HepG2 (cell line): Measurements from ENCODE around the gene FBXO8. TPM values are rescaled to one million over a fixed set of nuclear protein-coding genes. Genes with fewer than 3 reads are reported as not detected.

ENCODE experiments used
- ATF2 ChIP-seq: sonication (generic); formaldehyde crosslinking; IDR thresholded peaks from 2 replicates; pipeline ENCODE4 v1.4.0; 2020; ENCODE audit warnings: missing genetic modification reagents
- BRD4 ChIP-seq: sonication (generic); formaldehyde crosslinking; IDR thresholded peaks from 2 replicates; pipeline ENCODE4 v1.4.0; 2020; ENCODE audit warnings: missing genetic modification reagents
- DRAP1 ChIP-seq: IDR thresholded peaks from 2 replicates; pipeline ENCODE4 v1.6.1; 2016; ENCODE audit warnings: missing genetic modification reagents, missing compliant biosample characterization
- FOXP1 ChIP-seq, 2 experiments: fragments of 450-650 bp in 1 of 2; IDR thresholded peaks; 2 replicates each; pipeline ENCODE4 v1.6.1; 2017 to 2018; ENCODE audit warnings: antibody characterized with exemption in 1 of 2
- MEF2D ChIP-seq: sonication (generic); formaldehyde crosslinking; IDR thresholded peaks from 2 replicates; pipeline ENCODE4 v1.5.1; 2020; ENCODE audit warnings: mild to moderate bottlenecking, missing genetic modification reagents
- MYPOP ChIP-seq: sonication (generic); formaldehyde crosslinking; IDR thresholded peaks from 2 replicates; pipeline ENCODE4 v1.8.1; 2023; ENCODE audit warnings: mild to moderate bottlenecking, moderate library complexity, missing genetic modification reagents
- ZBTB10 ChIP-seq: sonication (generic); formaldehyde crosslinking; IDR thresholded peaks from 2 replicates; pipeline ENCODE4 v1.4.0; 2020; ENCODE audit warnings: missing genetic modification reagents, borderline replicate concordance
- ZGPAT ChIP-seq: IDR thresholded peaks from 2 replicates; pipeline ENCODE4 v1.6.1; 2016; ENCODE audit warnings: mild to moderate bottlenecking
- ZNF275 ChIP-seq: sonication (generic); formaldehyde crosslinking; IDR thresholded peaks from 2 replicates; pipeline ENCODE4 v1.8.0; 2022; ENCODE audit warnings: missing genetic modification reagents, mild to moderate bottlenecking, inconsistent platforms, borderline replicate concordance
- ZNF414 ChIP-seq: sonication (generic); formaldehyde crosslinking; IDR thresholded peaks from 2 replicates; pipeline ENCODE4 v1.5.0; 2020; ENCODE audit warnings: missing genetic modification reagents
- ZNF574 ChIP-seq: sonication (generic); formaldehyde crosslinking; IDR thresholded peaks from 2 replicates; pipeline ENCODE4 v1.4.0; 2020; ENCODE audit warnings: missing genetic modification reagents
- polyA plus RNA-seq, 8 experiments: library from polyadenylated mRNA; depleted of rRNA in 3 of 8; stranded (reverse) in 7 of 8; unstranded in 1 of 8; fragments of >200 nt; fragmentation: Illumina TruSeq in 4 of 8; extraction: Trizol in 4 of 8; gene quantifications; 2 replicates each; pipeline versions ENCODE4 v1.2.1 to v1.2.3, GENCODE V29; 2011 to 2016; ENCODE audit warnings: low read depth in 4 of 8, missing spikeins in 1 of 8, mixed read lengths in 1 of 8; ENCODE audit not compliant: insufficient read depth in 1 of 8
- total RNA-seq, 5 experiments: library from RNA; depleted of rRNA; stranded (reverse); fragments of >200 nt; fragmentation: Illumina TruSeq; extraction: Trizol; gene quantifications; 2 replicates each; pipeline ENCODE4 v1.2.3, GENCODE V29; 2016; ENCODE audit warnings: low read depth in 1 of 5

The FBXO8 gene
- total and polyA plus RNA-seq, 2 of the 13 experiments (the other 11 are each of a cell fraction or from before 2014, with no cell fraction given) = 11.7 to 15.2 TPM

- peak; percentile 78 for TF ChIP-seq ZGPAT
- TF ChIP-seq MYPOP = peak; percentile 85
- peak; percentile 87; the same call in 1 of the 2 replicates for TF ChIP-seq ZNF275 (CRISPR knock-in tag)
- TF ChIP-seq ZNF574 (CRISPR knock-in tag) = peak; percentile 91
- TF ChIP-seq ZNF414 (CRISPR knock-in tag) = peak; percentile 80; the same call in 1 of the 2 replicates
- no peak for TF ChIP-seq DRAP1
- TF ChIP-seq BRD4 = no peak
- no peak for TF ChIP-seq FOXP1 (IDR thresholded peaks at IDR 0.05)
- TF ChIP-seq FOXP1 (CRISPR knock-in tag; IDR thresholded peaks at IDR 0.05) = 0 out of 2 replicates have a peak, but pooled peaks have one; percentile 7
- TF ChIP-seq ATF2 (CRISPR knock-in tag) = peak; percentile 18; the same call in 1 of the 2 replicates
- peak; percentile 58; the same call in 1 of the 2 replicates for TF ChIP-seq MEF2D
- TF ChIP-seq ZBTB10 = 0 out of 2 replicates have a peak, but pooled peaks have one; percentile 48
These were observed at the start of gene FBXO8, which contains the start of gene CEP44 (continued) for GRCh38 chr4:174283507-174284471.
